SW480 (cell line): ENCODE results near the gene NR1H4.
"Not testable (repeated sequence)": the region's sequence is repeated elsewhere in the genome, so short reads cannot be mapped to it uniquely, and the experiment has no call there.

ENCODE experiments used
- DNase-seq: peaks from one replicate; pipeline ENCODE4 v3.0.0-alpha.2; 2016; ENCODE audit warnings: low spot score

NR1H4 gene

GRCh38 chr12:100518376-100518775, 44.7 kb downstream of the NR1H4 start:
- no peak for DNase-seq

GRCh38 chr12:100520048-100520769, 46.5 kb downstream of the NR1H4 start:
- DNase-seq = no peak

- DNase-seq = no peak
Measured at GRCh38 chr12:100521958-100522357, 48.3 kb downstream of the NR1H4 start.

GRCh38 chr12:100528034-100528433, 54.4 kb downstream of the NR1H4 start:
- no peak for DNase-seq

GRCh38 chr12:100528471-100529127, 54.9 kb downstream of the NR1H4 start:
- DNase-seq = no peak

DNA sequence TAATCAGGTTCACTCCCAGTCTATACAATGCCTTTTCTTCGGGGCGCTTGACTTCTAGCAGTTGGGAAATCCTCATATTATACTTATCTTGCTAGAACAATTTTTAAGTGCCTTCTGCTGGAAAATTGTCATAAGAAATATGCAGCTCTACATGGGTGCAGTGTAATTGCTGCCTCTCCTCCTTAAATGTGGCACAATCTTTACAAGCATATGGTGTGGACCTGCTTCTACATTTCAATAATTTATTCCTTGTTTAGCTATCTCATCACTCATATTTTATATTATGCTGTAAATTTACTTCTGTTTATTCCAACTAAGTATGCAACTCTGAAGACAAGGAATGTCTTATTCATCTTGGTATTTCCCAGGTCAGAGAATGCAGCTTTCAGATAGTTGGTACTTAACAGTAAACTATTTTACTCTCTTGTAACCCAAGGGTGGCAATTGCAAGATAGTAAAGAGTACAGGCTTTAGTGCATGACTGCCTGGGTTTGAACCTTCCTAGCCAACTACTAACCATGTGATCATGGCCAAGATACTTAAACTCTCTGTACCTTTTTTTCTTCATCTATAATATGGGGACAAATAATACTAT, 56.2 kb downstream of the NR1H4 start:
- no peak for DNase-seq

GRCh38 chr12:100533376-100533775, 59.7 kb downstream of the NR1H4 start:
- DNase-seq = no peak

GRCh38 chr12:100534625-100535227, 61.1 kb downstream of the NR1H4 start:
- no peak for DNase-seq

GRCh38 chr12:100539202-100539601, 65.5 kb downstream of the NR1H4 start:
- peak; percentile 7 for DNase-seq

DNA sequence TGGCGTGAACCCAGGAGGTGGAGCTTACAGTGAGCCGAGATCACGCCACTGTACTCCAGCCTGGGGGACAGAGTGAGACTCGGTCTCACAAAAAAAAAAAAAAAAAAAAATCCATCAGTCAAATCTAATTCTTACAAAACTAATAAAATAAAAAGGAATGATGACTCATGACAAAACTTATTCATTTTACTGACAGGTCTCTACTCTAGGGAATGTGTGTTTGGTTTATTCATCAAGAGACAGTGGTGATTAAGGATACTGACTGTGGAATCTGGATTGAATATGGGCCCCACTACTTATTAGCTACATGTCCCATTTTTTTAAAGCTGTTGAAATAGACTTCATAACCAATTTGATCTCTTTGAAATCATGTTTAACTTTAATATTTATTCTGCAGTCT, 70.5 kb downstream of the NR1H4 start:
- DNase-seq = no peak

GRCh38 chr12:100545092-100545491, 71.4 kb downstream of the NR1H4 start:
- no peak for DNase-seq

- no peak for DNase-seq
Measured at GRCh38 chr12:100553936-100554335, 80.3 kb downstream of the NR1H4 start.

GRCh38 chr12:100554608-100555077, 81.0 kb downstream of the NR1H4 start:
- peak; percentile 64 for DNase-seq

DNA sequence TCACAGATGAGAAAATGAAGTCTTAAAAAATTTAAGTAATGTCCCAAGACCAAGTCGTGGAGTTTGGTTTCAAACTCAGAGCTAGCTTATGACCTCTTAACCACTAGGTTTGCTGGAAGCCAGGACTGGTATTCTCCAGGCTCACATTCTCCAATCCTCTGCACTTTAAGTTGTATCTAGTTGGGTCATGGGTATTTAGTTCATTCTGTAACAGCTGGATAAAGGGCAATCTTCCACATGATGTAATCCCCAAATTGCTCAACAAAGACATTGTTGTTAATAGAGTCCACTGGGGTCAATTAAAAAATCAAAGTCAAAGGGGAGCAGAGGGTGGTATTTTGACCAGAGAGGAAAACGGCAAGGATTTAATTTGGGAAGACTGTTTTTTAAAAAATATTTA, 82.1 kb downstream of the NR1H4 start:
- no peak for DNase-seq

GRCh38 chr12:100557357-100557756, 83.7 kb downstream of the NR1H4 start:
- no peak for DNase-seq

DNA sequence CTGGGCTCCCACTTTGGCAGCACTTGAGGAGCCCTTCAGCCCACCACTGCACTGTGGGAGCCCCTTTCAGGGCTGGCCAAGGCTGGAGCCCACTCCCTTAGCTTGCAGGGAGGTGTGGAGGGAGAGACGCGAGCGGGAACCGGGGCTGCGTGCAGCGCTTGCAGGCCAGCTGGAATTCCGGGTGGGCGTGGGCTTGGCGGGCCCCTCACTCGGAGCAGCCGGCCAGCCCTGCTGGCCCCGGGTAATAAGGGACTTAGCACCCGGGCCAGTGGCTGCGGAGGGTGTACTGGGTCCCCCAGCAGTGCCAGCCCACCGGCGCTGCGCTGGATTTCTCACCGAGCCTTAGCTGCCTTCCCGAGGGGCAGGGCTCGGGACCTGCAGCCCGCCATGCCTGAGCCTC, 85.6 kb downstream of the NR1H4 start:
- DNase-seq = not testable (repeated sequence)

GRCh38 chr12:100564090-100564489, 90.4 kb downstream of the NR1H4 start:
- DNase-seq = no peak

DNA sequence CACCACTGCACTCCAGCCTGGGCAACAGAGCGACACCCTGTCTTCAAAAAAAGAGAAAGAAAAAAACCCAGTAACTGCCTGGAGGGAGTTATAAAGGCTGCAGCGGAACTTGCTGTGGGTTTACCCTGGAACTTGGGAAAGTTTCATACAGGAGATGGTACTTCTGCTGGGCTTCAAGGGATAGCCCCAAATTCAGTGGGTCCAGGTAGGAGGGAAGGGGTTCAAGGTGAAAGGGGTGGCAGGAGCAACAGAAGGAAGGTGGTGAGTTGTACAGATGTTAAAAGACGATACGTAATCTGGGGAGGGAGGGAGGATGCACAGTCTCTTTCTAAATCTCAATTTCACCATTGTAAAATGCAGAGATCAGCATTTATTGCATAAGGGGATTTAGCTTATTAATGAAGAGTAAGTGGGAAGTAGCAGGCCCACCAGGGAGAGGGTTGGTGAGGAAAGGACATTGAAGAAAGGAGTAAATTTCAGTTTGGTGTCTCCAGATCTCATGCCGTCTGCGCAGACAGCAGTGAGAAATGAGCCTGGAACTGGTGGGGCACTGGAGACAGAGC, 91.3 kb downstream of the NR1H4 start:
- DNase-seq = no peak

DNA sequence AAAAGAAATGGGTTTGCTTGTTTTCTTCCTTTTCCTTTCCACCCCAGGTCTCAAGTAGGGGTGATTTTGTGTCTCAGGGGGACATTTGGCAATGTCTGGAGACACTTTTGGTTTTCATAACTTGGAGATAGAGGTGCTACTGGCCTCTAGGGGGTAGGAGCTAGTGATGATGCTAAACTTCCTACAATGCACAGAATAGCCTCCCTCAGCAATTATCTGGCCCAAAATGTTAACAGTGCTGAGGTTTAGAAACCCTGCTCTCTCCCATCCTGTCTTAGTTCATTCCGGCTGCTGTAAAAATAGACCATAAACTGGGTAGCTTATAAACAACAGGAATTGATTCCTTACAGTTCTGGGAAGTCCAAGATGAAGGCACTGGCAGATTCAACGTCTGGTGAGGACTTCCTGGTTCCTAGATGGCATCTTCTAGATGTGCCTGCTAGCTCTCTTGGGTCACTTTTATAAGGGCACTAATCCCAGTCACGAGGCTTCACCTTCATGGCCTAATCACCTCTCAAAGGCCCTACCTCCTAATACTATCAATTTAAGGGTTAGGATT, 92.4 kb downstream of the NR1H4 start:
- DNase-seq = no peak

DNA sequence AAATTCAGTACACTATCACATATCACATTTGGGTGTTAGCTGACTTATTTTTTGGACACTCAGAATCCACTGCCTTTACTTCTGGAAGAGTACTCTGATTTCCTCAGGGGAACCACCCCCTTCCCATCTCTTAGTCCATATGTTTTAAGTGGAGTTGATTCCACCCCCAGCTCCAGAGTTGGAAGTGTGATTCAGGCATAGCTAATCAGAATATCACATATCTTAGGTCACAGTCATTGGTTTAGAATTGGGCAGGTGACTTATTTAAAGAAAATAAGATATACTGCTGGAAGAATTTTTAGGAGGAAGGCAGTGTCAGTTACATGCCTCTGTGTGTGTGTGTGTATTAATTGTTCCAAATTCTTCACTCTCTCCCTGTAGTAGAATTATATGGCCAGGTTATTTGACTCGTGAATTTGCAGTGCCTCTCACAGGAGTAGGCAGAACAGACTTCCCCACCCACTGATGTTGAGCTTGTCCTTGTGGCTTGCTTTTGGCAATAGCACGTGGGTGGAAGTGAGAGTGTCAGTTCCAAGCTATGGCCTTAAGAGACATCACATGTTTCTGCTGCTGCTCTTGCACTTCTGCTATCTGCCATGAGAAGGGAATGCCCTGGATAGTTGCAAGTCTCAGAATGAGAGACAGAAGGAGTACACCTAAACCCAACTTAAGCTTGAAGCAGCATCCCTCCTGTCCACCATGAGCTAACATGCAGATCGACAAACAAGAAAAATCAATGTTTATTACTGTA, 93.4 kb downstream of the NR1H4 start:
- peak; percentile 7 for DNase-seq

GRCh38 chr12:100567945-100568344, 94.3 kb downstream of the NR1H4 start:
- DNase-seq = no peak
